ENCODE measurements around the gene GREB1L.

DNA sequence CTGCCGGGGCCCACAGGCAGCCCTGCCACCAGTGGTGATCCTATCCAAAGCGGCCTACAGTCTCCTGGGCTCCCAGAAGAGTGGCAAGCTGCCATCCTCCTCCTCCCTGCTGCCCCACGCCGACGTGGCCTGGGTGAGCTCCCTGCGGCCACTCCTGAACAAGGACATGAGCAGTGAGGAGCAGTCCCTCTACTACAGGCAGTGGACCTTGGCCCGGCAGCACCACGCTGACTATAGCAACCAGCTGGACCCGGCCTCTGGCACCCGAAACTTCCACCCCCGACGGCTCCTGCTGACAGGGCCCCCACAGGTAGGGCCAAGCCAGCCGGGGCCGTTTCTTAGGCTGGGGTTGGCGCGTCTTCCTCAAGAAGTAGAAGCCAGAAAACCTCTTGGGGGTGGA is 258.0 kb downstream of the GREB1L start:
- TF ChIP-seq, protein P1, sequence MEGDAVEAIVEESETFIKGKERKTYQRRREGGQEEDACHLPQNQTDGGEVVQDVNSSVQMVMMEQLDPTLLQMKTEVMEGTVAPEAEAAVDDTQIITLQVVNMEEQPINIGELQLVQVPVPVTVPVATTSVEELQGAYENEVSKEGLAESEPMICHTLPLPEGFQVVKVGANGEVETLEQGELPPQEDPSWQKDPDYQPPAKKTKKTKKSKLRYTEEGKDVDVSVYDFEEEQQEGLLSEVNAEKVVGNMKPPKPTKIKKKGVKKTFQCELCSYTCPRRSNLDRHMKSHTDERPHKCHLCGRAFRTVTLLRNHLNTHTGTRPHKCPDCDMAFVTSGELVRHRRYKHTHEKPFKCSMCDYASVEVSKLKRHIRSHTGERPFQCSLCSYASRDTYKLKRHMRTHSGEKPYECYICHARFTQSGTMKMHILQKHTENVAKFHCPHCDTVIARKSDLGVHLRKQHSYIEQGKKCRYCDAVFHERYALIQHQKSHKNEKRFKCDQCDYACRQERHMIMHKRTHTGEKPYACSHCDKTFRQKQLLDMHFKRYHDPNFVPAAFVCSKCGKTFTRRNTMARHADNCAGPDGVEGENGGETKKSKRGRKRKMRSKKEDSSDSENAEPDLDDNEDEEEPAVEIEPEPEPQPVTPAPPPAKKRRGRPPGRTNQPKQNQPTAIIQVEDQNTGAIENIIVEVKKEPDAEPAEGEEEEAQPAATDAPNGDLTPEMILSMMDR (IDR thresholded peaks at IDR 0.05) = no peak
- TF ChIP-seq POLR2A (IDR thresholded peaks at IDR 0.05) = no peak
